GM18873 (cell line): ENCODE data around the gene ROS1.

ENCODE experiments used
- ATAC-seq: cut with Tn5 transposase; IDR thresholded peaks from one replicate; pipeline ENCODE4 v1.9.1; 2021; ENCODE audit warnings: mild to moderate bottlenecking, moderate library complexity, moderate number of reproducible peaks; ENCODE audit not compliant: unreplicated experiment, low FRiP score

The ROS1 gene

GRCh38 chr6:117327149-117328004 is 98.4 kb downstream of the ROS1 start:
- ATAC-seq = no peak

GRCh38 chr6:117326396-117326795 is 99.3 kb downstream of the ROS1 start:
- no peak for ATAC-seq

GRCh38 chr6:117317261-117317660 is 108.5 kb downstream of the ROS1 start:
- ATAC-seq = no peak

GRCh38 chr6:117311726-117312125 is 114.0 kb downstream of the ROS1 start:
- ATAC-seq = no peak

- ATAC-seq = no peak
Observed at GRCh38 chr6:117311310-117311709, 114.4 kb downstream of the ROS1 start.

- no peak for ATAC-seq
Observed at GRCh38 chr6:117309611-117310010, 116.1 kb downstream of the ROS1 start.

- no peak for ATAC-seq
Observed at GRCh38 chr6:117309069-117309468, 116.7 kb downstream of the ROS1 start.

GRCh38 chr6:117307655-117308054 is 118.1 kb downstream of the ROS1 start:
- ATAC-seq = no peak

GRCh38 chr6:117306227-117306790 is 119.4 kb downstream of the ROS1 start:
- no peak for ATAC-seq

- no peak for ATAC-seq
Observed at GRCh38 chr6:117304446-117304845, 121.3 kb downstream of the ROS1 start.

- ATAC-seq = no peak
Observed at GRCh38 chr6:117303323-117303722, 122.4 kb downstream of the ROS1 start.

- ATAC-seq = no peak
Observed at GRCh38 chr6:117298941-117299340, 126.8 kb downstream of the ROS1 start.

- ATAC-seq = no peak
Observed at GRCh38 chr6:117290173-117290846, 135.4 kb downstream of the ROS1 start.

- no peak for ATAC-seq
Observed at GRCh38 chr6:117288083-117288715, 137.5 kb downstream of the ROS1 start.

GRCh38 chr6:117280922-117281321 is 144.8 kb downstream of the ROS1 start:
- ATAC-seq = no peak

- ATAC-seq = no peak
Observed at GRCh38 chr6:117276778-117277316, 148.9 kb downstream of the ROS1 start.

- ATAC-seq = no peak
Observed at GRCh38 chr6:117275711-117276110, 150.0 kb downstream of the ROS1 start.

- ATAC-seq = no peak
Observed at GRCh38 chr6:117275205-117275604, 150.5 kb downstream of the ROS1 start.

- ATAC-seq = no peak
Observed at GRCh38 chr6:117272891-117273290, 152.9 kb downstream of the ROS1 start.

- ATAC-seq = no peak
Observed at GRCh38 chr6:117272032-117272866, 153.5 kb downstream of the ROS1 start.
